Measurements from ENCODE around the gene CD58.

Gene CD58

GRCh38 chr1:116507631-116508030 lies 63.2 kb downstream of the CD58 start:
- DNase-seq, result no peak

DNA sequence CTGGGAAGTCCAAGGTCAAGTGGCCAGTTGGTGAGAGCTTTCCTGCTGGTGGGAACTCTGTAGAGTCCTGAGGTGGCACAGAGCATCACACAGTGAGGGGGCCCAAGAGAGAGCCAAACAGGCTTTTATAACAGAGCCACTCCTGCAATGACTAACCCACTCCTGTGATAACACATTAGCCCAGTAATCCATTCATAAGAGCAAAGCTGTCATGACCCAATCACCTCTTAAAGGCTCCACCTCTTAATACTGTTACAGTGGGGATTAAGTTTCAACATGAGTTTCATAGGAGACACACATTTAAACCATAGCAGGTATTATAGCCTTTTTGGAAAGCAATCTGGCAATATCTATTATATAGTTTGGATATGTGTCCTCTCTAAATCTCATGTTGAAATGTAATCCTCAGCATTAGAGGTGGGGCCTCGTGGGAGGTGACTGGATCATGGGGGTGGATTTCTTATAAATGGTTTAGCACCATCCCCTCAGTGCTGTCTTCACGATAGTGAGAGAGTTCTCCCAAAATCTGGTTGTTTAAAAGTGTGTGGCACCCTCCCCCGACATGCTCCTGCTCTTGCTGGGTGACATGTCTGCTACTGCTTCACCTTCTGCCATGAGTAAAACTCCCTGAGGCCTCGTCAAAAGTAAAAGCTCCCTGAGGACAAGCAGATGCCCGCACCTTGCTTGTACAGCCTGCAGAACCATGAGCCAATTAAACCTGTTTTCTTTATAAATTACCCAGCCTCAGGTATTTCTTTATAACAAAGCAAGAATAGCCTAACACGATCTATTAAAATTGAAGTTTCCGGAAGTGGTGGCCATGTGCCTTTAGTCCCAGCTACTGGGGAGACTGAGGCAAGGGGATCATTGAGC lies 64.5 kb downstream of the CD58 start:
- no peak for DNase-seq

GRCh38 chr1:116504308-116505156 lies 66.3 kb downstream of the CD58 start:
- DNase-seq, result no peak

GRCh38 chr1:116503546-116504307 lies 67.1 kb downstream of the CD58 start:
- no peak for DNase-seq

DNA sequence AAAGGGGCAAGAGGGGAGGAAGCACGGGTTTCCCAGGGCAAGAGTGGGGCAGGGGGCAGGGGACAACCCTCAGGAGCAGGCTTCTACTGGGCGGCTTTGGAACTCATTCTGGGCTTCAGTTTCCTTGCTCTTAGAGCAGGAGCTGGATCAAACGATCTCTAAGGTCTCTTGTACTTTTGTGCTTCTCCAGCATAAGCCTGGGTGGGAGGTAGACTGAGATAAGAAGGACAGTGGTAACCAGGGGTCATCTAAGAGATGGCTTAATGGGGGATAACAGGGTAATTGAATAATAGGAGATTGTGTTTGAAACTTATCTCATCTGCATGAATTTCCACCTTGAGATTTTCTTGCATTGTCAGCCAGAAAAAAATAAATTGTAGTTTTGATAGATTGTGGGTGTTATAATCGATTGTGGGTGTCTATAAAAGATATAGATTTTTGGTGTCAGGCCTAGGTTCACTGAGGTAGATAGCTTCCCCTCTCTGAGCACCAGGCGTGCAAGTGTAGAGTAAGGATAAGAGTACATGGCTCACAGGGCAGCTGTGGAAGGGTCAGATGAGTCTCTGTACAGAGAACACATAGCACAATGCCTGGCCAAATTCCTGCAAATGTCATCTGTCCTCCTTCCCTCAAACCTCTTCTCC lies 68.0 kb downstream of the CD58 start:
- no peak for DNase-seq

GRCh38 chr1:116501870-116502244 lies 69.0 kb downstream of the CD58 start:
- no peak for DNase-seq

DNA sequence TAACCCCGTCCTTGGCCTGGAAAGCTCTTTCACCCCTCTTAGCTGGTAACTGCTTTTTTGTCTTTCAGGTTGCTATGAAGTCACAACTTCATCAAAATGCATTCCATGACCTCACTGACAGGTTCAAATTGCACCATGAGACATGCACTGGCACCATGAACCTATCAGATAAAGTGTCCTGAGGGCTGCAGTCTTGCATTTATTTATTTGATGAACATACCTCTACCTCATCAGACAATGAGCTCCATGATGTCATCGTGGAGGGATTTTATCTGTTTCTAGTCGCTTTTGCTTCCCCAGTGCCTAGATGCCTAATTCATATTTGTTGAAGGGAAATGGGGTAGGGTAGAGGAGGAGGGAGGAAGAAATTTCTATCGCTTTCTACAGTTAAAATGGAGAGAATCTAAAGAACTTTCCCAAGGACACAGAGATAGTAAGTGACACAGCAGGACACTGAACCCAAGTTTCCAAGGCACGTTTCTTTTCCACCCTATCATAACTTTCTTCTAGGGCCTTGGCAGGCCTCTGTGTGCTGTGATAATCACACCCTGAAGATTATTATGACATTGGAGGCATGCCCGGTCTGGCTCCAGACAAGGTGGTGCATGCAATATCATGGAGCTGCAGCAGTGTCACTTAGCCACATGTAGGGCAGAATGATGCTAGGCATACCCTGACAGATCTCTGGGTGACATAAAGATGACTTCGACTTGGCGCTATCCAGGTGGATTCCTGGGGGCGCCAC lies 69.5 kb downstream of the CD58 start:
- DNase-seq, result no peak

DNA sequence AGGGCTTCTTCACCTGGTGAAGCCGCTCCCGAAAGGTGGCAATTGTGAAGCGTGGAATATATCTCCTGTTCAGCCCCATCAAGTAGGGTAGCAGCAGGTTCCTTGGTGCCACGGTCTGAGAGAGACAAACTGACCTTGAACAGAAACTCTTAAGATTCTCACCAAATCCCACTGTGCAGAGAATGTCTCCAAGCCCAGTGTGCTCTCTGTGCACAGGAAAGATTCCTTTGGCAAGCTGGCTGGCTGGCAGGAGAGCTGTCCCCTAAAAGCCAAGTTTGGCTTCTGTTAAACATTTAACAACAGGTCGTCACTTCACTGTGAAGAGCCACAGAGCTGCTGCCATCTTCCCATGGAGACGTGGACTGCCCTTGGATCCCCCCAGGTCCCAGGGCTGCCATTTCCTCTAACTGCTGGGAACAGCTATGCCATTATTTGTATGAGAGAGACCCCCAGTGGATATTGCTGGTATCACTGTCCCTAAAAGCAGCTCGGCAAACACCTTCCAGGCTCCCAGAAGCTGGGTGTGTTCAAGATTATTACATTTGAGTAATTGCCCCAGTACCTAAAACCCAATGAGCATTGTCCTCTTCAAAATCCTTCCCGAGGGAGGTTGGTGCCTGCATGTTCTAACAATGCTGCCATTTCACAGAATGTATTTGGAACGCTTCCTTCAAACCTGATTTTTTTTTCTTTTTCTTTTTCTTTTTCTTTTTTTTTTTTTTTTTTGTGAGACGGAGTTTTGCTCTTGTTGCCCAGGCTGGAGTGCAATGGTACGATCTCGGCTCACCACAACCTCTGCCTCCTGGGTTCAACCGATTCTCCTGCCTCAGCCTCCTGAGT lies 71.8 kb downstream of the CD58 start:
- peak; percentile 71 to 87 for DNase-seq

GRCh38 chr1:116497656-116498055 lies 73.2 kb downstream of the CD58 start:
- DNase-seq, result no peak

GRCh38 chr1:116496898-116497297 lies 73.9 kb downstream of the CD58 start:
- no peak for DNase-seq

DNA sequence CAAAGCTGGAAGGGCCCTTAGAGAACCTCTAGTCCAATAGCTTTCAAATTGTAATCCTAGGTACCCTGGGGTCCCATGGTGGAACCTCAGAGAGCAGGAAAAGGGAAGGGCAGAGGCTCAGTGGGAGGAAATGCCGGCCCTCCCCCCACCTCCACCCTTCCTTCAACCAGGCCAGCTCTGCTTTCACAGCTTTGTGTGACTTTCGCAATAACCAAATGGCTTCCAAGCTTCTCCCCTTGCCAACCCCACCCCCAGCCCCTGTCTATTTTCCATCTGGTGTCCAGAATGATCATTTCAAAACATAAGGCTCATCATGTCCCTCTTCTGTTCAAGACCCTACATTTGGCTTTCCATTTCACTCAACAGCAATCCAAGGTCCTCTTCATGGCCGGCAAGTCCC lies 74.4 kb downstream of the CD58 start:
- peak in 1 of 2 experiments; percentile 69 for DNase-seq

DNA sequence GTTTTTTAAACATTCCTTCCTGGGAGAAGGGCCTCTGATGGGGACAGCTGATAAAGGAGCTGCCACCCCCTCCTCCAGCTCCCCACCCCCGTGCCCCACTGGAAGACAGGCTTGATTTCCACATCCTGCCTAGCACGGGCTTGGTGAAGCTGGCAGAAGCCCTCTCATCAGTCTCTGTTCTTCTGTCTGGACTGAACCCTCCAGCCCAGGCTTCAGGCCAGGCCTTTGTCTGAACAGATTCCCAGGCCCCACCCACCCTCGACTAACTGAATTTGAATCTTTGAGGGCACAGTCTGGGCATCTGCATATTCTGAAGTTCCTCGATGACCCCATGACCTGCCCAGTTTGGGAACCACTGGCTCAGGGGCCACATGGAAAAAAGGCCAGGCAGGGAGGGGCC lies 75.3 kb downstream of the CD58 start:
- peak in 1 of 2 experiments; percentile 20 for DNase-seq

GRCh38 chr1:116494745-116495144 lies 76.1 kb downstream of the CD58 start:
- no peak for DNase-seq

DNA sequence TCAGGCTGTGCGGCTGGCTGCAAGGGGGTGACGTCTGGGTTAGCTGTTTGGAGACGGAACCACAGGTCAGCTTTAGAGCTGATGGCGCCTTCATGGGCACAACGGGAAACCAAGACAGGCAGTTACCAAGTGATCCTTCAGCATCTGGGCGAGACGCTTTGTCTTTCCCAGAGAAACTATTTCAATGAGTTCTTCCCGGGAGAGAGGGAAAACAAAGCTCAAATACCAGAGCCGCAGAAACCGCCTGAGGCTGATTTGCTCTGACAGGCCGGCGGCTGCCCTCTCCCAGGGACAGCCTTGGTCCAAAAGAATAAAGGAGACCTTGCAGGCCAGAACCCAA lies 76.5 kb downstream of the CD58 start:
- no peak for DNase-seq

DNA sequence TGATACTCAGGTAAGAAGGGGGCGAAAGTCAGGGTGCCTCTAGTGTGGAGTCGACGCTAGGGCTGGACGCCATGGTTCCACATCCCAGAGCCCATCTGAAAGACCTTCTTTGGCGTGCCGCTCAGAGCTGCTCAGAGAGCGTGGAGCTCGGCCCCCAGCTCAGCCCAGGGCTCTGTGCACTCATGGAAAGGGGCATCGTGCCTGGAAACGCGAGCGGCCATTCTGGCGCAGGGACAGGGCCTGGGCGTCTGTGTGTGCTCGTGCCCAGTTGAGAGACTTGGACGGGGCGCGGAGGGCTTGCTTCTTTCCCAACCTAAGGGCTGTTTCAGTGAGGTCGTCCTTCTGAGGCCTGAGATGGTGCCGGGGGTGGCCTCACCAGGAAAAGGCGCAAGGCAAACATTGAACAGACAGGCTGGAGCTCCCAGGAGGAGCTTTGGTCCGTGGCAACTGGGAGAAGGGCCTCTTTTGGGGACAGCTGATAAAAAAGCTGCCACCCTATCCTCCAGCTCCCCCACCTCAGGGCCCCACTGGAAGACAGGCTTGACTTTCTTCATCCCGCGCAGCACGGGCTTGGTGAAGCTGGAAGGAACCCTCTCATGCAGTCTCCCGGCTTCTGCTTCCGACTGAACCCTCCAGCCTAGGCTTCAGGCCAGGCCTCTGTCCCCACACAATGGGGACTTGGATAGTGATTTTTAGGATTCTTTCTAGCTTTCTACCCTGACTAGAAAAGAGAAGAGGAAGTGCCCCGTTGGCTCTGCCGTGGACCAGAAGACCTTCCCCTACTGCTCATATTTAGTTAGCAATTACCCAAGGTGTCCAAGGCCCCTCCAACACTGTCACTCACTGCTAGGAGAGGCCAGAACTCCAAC lies 77.1 kb downstream of the CD58 start:
- no peak for DNase-seq

- no peak for DNase-seq
These were observed 77.8 kb downstream of the CD58 start for GRCh38 chr1:116493036-116493435.

DNA sequence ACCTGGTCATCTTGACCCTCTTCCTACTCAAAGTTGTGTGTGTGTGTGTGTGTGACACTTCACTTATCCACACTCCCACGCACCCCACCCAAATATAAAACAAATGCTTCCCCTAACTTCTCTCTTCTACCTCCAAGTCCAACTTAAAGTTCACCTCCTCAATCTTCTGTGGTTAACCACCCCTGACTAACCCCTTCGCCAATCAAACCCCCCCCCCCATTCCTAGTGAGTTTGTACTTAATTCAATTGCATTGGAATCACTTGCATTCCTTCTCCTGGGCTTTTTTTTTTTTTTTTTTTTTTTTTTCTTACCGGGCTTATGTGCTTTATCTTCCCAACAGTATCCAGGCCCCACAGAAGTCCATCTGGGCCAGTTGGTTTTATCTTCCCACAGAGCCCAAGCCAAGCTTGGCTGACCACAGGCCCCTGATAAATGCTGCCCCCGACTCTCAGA lies 78.4 kb downstream of the CD58 start:
- no peak for DNase-seq

DNA sequence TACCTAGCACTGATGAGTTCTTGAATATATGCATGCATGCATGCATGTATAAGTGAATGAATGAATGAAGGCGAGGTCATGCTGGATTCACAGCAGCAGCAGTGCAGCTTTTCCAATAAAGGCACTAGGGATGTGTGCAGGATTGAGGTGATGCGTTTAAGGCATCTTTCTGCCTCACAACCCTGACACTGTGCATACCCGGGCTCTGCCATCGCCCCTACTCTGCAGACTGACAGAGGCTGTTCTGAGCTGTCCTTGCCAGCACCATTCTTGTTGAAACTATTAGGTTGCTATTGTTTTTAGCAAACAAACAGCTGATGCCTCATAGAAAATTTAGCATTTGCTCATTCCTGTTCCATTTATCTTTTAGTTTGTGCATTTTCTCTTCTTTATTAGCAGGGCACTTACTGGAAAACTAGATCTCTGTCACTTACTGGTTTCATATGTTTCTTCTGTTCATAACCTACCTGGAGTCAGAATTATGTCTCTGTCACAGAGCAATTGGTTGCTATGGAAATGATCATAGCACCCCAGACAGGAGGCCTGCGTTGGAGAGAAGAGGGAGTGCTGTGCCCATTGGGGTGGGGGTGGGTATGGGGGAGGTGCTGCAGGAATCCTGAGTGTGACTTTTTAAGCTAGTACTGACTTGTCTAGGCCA lies 79.0 kb downstream of the CD58 start:
- DNase-seq, result no peak

- no peak for DNase-seq
These were observed 80.2 kb downstream of the CD58 start for GRCh38 chr1:116490588-116490987.
